Measurements from ENCODE around the gene LHFPL3. TPM values are rescaled to one million over a fixed set of nuclear protein-coding genes. Genes with fewer than 3 reads are reported as not detected.
"Not testable (repeated sequence)": the region's sequence is repeated elsewhere in the genome, so short reads cannot be mapped to it uniquely, and the experiment has no call there.

Gene LHFPL3
- total RNA-seq, 1 experiment from 2014 or later: 0.80 TPM

GRCh38 chr7:104933521-104933988 is 605.2 kb downstream of the LHFPL3 start:
- no peak overlapping the region for H3K4me3 ChIP-seq (ENCODE audit: insufficient read depth, low read depth, low read length)
- peak; percentile 43 for DNase-seq
- no peaks in the 10 kb centered on the region for H3K36me3 ChIP-seq (replicated peaks; ENCODE audit: control insufficient read depth, insufficient read depth, low read length)
- H3K27me3 ChIP-seq (ENCODE audit: control insufficient read depth, insufficient read depth, low read length): no peaks in the 10 kb centered on the region

- no peak for DNase-seq
- Histone ChIP-seq H3K4me3 (ENCODE audit: insufficient read depth, low read depth, low read length) (no peak overlapping the region), H3K27me3 (ENCODE audit: control insufficient read depth, insufficient read depth, low read length) (no peaks in the 10 kb centered on the region), H3K36me3 (replicated peaks; ENCODE audit: control insufficient read depth, insufficient read depth, low read length) (no peaks in the 10 kb centered on the region)
These were observed 606.3 kb downstream of the LHFPL3 start for GRCh38 chr7:104934665-104935064.

GRCh38 chr7:104935276-104935675 is 606.9 kb downstream of the LHFPL3 start:
- DNase-seq: no peak
- H3K27me3 ChIP-seq (ENCODE audit: control insufficient read depth, insufficient read depth, low read length): no peaks in the 10 kb centered on the region
- H3K36me3 ChIP-seq (replicated peaks; ENCODE audit: control insufficient read depth, insufficient read depth, low read length): no peaks in the 10 kb centered on the region
- no peak overlapping the region for H3K4me3 ChIP-seq (ENCODE audit: insufficient read depth, low read depth, low read length)

- Histone ChIP-seq H3K27me3 (ENCODE audit: control insufficient read depth, insufficient read depth, low read length) (no peaks in the 10 kb centered on the region), H3K4me3 (ENCODE audit: insufficient read depth, low read depth, low read length) (no peak overlapping the region), H3K36me3 (replicated peaks; ENCODE audit: control insufficient read depth, insufficient read depth, low read length) (no peaks in the 10 kb centered on the region)
- DNase-seq: no peak
These were observed 608.1 kb downstream of the LHFPL3 start for GRCh38 chr7:104936546-104936945.

GRCh38 chr7:104937489-104937888 is 609.1 kb downstream of the LHFPL3 start:
- DNase-seq; H3K27me3 ChIP-seq (ENCODE audit: control insufficient read depth, insufficient read depth, low read length); H3K4me3 ChIP-seq (ENCODE audit: insufficient read depth, low read depth, low read length); H3K36me3 ChIP-seq (replicated peaks; ENCODE audit: control insufficient read depth, insufficient read depth, low read length): not testable (repeated sequence)

DNA sequence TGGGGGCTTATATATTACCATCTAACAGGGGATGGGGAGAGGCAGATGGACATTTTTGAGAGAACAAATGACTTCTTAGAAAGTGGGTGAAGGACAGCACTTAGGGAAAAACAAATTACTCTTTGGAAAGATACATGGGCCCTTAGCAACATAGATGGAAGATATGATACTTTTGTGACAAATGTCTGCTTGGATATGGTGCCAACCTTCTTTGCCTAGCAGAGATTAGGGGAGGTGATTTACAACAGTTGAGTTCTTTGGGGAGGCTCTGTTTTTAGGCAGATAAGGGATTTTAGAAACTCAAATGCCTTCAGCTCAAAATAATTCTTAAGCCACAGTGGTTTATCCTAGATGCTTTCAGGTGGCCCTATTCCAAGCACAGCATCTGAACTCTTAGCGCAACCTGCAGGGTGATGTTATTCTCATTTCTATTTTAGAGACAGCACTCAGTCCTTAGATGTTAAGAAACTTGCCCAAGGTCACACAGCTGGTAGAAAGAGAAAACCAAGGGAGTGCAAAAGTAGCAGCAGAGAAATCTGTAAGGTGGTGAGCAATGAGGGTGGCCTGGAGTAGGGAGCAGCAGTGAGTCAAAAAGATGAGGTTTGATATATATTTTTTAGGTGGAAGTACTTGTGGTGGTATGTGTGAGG is 610.5 kb downstream of the LHFPL3 start:
- no peak for DNase-seq
- no peak overlapping the region for H3K4me3 ChIP-seq (ENCODE audit: insufficient read depth, low read depth, low read length)
- no peaks in the 10 kb centered on the region for H3K27me3 ChIP-seq (ENCODE audit: control insufficient read depth, insufficient read depth, low read length)
- no peaks in the 10 kb centered on the region for H3K36me3 ChIP-seq (replicated peaks; ENCODE audit: control insufficient read depth, insufficient read depth, low read length)

GRCh38 chr7:104940023-104940710 is 611.8 kb downstream of the LHFPL3 start:
- Histone ChIP-seq H3K4me3 (ENCODE audit: insufficient read depth, low read depth, low read length) (no peak overlapping the region), H3K27me3 (ENCODE audit: control insufficient read depth, insufficient read depth, low read length) (no peaks in the 10 kb centered on the region)
- DNase-seq: no peak

DNA sequence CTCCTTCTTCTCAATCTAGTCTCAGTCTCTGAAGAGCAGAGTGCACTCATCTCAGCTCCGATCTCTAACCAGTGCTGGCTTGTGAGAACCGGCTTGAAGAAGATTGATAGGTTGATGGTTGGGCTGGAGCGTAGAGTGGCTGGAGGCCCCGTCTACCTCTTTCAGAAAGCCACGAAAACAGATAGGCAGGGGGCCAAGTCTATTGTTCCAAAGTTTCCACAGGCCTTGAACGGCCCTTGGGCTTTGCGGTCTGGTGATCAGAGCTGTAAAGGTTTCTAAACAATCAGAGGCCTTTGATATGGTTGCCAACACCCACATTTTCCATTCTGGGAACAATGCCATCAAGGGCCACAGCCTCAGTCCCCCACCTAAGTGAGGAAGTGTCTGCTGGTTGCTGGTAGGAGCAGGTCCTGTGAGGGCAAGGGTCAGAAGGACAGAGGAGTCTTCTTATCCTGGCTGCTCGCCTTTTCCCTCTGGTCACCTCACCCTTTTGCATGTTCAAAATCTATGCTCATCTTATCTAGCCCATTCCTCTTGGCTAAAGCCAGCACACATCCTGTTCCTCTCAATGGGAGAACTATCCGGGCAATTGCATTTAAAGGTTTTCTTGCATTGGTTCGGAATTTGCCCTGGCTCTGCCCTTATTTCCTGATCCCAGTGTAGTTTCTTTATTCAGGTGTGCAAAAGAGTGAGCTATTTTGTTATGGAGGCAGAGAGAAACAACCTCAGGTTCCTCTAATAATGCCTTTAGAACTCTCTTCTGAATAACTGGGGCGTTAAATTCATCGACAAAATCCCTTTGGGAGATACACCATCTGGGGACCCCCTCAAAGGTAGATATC is 615.3 kb downstream of the LHFPL3 start:
- H3K4me3 ChIP-seq (ENCODE audit: insufficient read depth, low read depth, low read length): no peak overlapping the region
- no peak for DNase-seq
- H3K36me3 ChIP-seq (replicated peaks; ENCODE audit: control insufficient read depth, insufficient read depth, low read length): no peaks in the 10 kb centered on the region
- no peaks in the 10 kb centered on the region for H3K27me3 ChIP-seq (ENCODE audit: control insufficient read depth, insufficient read depth, low read length)

More at GRCh38 chr7:104940023-104940710, 611.8 kb downstream of the LHFPL3 start:
- no peaks in the 10 kb centered on the region for H3K36me3 ChIP-seq (replicated peaks; ENCODE audit: control insufficient read depth, insufficient read depth, low read length)

GRCh38 chr7:104945599-104945956 is 617.2 kb downstream of the LHFPL3 start:
- Histone ChIP-seq H3K36me3 (replicated peaks; ENCODE audit: control insufficient read depth, insufficient read depth, low read length) (no peaks in the 10 kb centered on the region), H3K27me3 (ENCODE audit: control insufficient read depth, insufficient read depth, low read length) (no peaks in the 10 kb centered on the region), H3K4me3 (ENCODE audit: insufficient read depth, low read depth, low read length) (no peak overlapping the region)
- DNase-seq: no peak

GRCh38 chr7:104946338-104946737 is 617.9 kb downstream of the LHFPL3 start:
- Histone ChIP-seq H3K27me3 (ENCODE audit: control insufficient read depth, insufficient read depth, low read length) (no peaks in the 10 kb centered on the region), H3K36me3 (replicated peaks; ENCODE audit: control insufficient read depth, insufficient read depth, low read length) (no peaks in the 10 kb centered on the region), H3K4me3 (ENCODE audit: insufficient read depth, low read depth, low read length) (no peak overlapping the region)
- DNase-seq: no peak

DNA sequence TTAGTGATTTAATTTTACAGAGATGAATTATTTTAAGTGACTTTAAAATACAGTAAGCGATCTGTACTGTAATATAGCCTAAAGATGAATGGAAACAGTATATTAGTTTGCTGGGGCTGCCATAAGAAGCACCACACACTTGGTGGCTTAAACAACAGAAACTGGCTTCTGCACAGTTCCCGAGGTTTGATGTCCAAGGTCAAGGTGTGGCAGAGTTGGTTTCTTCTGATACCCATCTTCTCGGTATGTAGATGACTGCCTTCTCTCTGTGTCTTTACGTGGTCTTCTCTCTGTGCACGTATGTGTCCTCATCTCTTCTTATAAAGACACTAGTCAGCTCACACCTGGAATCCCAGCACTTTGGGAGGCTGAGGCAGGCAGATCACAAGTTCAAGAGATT is 621.6 kb downstream of the LHFPL3 start:
- Histone ChIP-seq H3K27me3 (ENCODE audit: control insufficient read depth, insufficient read depth, low read length) (no peaks in the 10 kb centered on the region), H3K36me3 (replicated peaks; ENCODE audit: control insufficient read depth, insufficient read depth, low read length) (no peaks in the 10 kb centered on the region), H3K4me3 (ENCODE audit: insufficient read depth, low read depth, low read length) (no peak overlapping the region)
- no peak for DNase-seq

DNA sequence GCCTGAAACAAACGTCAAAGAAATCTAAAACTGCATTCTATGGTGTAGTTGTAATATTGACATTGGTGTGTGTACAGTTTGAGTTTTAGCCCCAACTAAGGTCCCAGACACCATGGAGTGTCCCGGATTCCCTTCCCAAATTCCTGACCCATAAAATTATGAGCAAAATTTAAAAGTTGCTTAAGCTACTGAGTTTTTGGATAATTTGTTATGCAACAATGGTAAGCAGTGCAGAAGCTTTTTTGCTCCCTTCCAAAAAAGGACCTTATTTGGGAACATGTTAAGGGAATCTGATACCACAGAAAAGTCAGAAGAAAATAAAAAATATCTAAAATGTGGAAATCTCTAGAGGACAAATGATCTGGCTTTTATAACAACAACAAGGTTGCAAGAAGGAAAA is 622.4 kb downstream of the LHFPL3 start:
- Histone ChIP-seq H3K36me3 (replicated peaks; ENCODE audit: control insufficient read depth, insufficient read depth, low read length) (no peaks in the 10 kb centered on the region), H3K4me3 (ENCODE audit: insufficient read depth, low read depth, low read length) (no peak overlapping the region), H3K27me3 (ENCODE audit: control insufficient read depth, insufficient read depth, low read length) (no peaks in the 10 kb centered on the region)
- no peak for DNase-seq

DNA sequence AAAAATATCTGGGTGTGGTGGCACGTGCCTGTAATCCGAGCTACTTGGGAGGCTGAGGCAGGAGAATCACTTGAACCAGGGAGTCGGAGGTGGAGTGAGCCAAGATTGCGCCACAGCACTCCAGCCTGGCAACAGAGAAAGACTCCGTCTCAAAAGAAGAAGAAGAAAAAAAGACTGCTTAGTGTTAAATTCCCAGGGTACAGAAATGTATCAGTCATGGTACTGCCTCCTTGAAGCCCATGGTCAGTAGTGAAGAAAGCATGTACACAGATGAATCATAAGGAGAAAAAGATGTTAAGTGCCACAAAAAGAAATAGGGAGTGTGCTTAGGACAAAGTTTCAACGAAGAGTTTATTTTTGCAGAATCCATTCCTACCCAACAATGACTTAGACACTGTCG is 623.1 kb downstream of the LHFPL3 start:
- no peaks in the 10 kb centered on the region for H3K27me3 ChIP-seq (ENCODE audit: control insufficient read depth, insufficient read depth, low read length)
- no peaks in the 10 kb centered on the region for H3K36me3 ChIP-seq (replicated peaks; ENCODE audit: control insufficient read depth, insufficient read depth, low read length)
- H3K4me3 ChIP-seq (ENCODE audit: insufficient read depth, low read depth, low read length): no peak overlapping the region
- DNase-seq: no peak

GRCh38 chr7:104955276-104955675 is 626.9 kb downstream of the LHFPL3 start:
- Histone ChIP-seq H3K36me3 (replicated peaks; ENCODE audit: control insufficient read depth, insufficient read depth, low read length) (no peaks in the 10 kb centered on the region), H3K4me3 (ENCODE audit: insufficient read depth, low read depth, low read length) (no peak overlapping the region), H3K27me3 (ENCODE audit: control insufficient read depth, insufficient read depth, low read length) (no peaks in the 10 kb centered on the region)
- no peak for DNase-seq

All from H7 (cell line).